Left lung (tissue), 10 donors: Measurements from ENCODE around the gene TMUB2. TPM values are rescaled to one million over a fixed set of nuclear protein-coding genes. Genes with fewer than 3 reads are reported as not detected.

ENCODE experiments used
- ATAC-seq: fragments of 200-7000 bp; cut with Tn5 transposase; one replicate; pipeline ENCODE4 v1.9.1; 2020; ENCODE audit warnings: moderate library complexity
- DNase-seq, 4 donors: peaks; one replicate each; pipeline ENCODE4 v3.0.0-alpha.2; 2013 to 2020
- H3K27ac ChIP-seq, 2 donors: fragments of 200-600 bp; sonication (generic) in 1 of 2; one replicate each; pipeline versions ENCODE4 v1.5.0 to v1.8.0; 2020 to 2021
- H3K27me3 ChIP-seq, 2 donors: fragments of 200-600 bp; sonication (generic) in 1 of 2; one replicate each; pipeline versions ENCODE4 v1.5.0 to v1.8.0; 2020 to 2021
- H3K36me3 ChIP-seq, 2 donors: fragments of 200-600 bp; sonication (generic) in 1 of 2; one replicate each; pipeline versions ENCODE4 v1.5.0 to v1.8.0; 2020 to 2021
- H3K4me1 ChIP-seq, 2 donors: fragments of 200-600 bp; one replicate each; pipeline ENCODE4 v1.8.0; 2021
- H3K4me3 ChIP-seq, 2 donors: fragments of 200-600 bp; sonication (generic) in 1 of 2; one replicate each; pipeline versions ENCODE4 v1.5.0 to v1.8.0; 2020 to 2021; ENCODE audit warnings: mild to moderate bottlenecking in 1 of 2
- H3K9me3 ChIP-seq, 2 donors: fragments of 200-600 bp; sonication (generic) in 1 of 2; one replicate each; pipeline versions ENCODE4 v1.5.0 to v1.8.0; 2020 to 2021
- CTCF ChIP-seq, 2 donors: fragments of 200-600 bp; sonication (generic) in 1 of 2; IDR thresholded peaks; one replicate each; pipeline versions ENCODE4 v1.5.0 to v1.8.0; 2021; ENCODE audit warnings: antibody characterized with exemption in 2 of 2
- intact Hi-C, 2 donors: fragments of 100-400 bp; cut with DNase I; formaldehyde crosslinking; loops; one replicate each; pipeline versions ENCODE4 v1.11.2 to v1.14.2; 2022
- polyA plus RNA-seq, 6 donors: library from polyadenylated mRNA; unstranded; fragments of 120-200 nt; gene quantifications; one replicate each; pipeline ENCODE4 v1.2.1, GENCODE V29; 2013; ENCODE audit not compliant: insufficient read length in 6 of 6
- total RNA-seq, 2 donors: library from RNA; stranded (reverse); fragmentation: NEBNext Ultra II Directional; extraction: Animal tissue kit (Norgen Biotek cat#: 25700); gene quantifications; one replicate each; pipeline ENCODE4 v1.2.1, GENCODE V29; 2021
- donor health status: DM: no; HTN: yes; CAD: no.
- donor health status: DM: no; HTN: no; CAD: no.

Gene TMUB2
- total and polyA plus RNA-seq, 8 donors: 33.6 to 56.7 (median 52.1) TPM

- Histone ChIP-seq H3K4me3 (no peak overlapping the region), H3K36me3 (peaks cover 0 to 60% of the 10 kb centered on the region in 2 donors), H3K27me3 (no peaks in the 10 kb centered on the region), H3K4me1 (peaks cover 16 to 34% of the 10 kb centered on the region in 2 donors), H3K27ac (no peak overlapping the region), H3K9me3 (no peaks in the 10 kb centered on the region)
- ATAC-seq: no peak
- no peak for TF ChIP-seq CTCF (IDR thresholded peaks at IDR 0.05)
- intact Hi-C loops: loop anchor here in 1 of 2 donors (10.0 kb wide), 1 partner anchor 109 kb away; the partner anchor contains the start of gene SLC25A39
- no peak for DNase-seq
Measured at GRCh38 chr17:44216173-44216572, 29.4 kb downstream of the TMUB2 start.

- no peak for ATAC-seq
- H3K4me3 ChIP-seq: no peak overlapping the region
- H3K36me3 ChIP-seq: peaks cover 0 to 54% of the 10 kb centered on the region in 2 donors
- no peaks in the 10 kb centered on the region for H3K27me3 ChIP-seq
- intact Hi-C loops: loop anchor here in 1 of 2 donors (10.0 kb wide), 1 partner anchor 108 kb away; the partner anchor contains the start of gene SLC25A39
- DNase-seq: no peak
- H3K4me1 ChIP-seq: peaks cover 16 to 34% of the 10 kb centered on the region in 2 donors
- no peaks in the 10 kb centered on the region for H3K9me3 ChIP-seq
- TF ChIP-seq CTCF (IDR thresholded peaks at IDR 0.05): no peak
- no peak overlapping the region for H3K27ac ChIP-seq
Measured at GRCh38 chr17:44216694-44217093, 29.9 kb downstream of the TMUB2 start.

GRCh38 chr17:44217738-44218343 lies 31.1 kb downstream of the TMUB2 start:
- DNase-seq (no peak), ATAC-seq (no peak)
- Histone ChIP-seq H3K4me3 (peak overlapping the region; percentile 67 to 80), H3K27ac (peak overlapping the region; percentile 33 to 96), H3K9me3 (no peaks in the 10 kb centered on the region), H3K36me3 (peaks cover 0 to 44% of the 10 kb centered on the region in 2 donors), H3K4me1 (peaks cover 22 to 46% of the 10 kb centered on the region in 2 donors), H3K27me3 (no peaks in the 10 kb centered on the region)
- no peak for TF ChIP-seq CTCF (IDR thresholded peaks at IDR 0.05)
- intact Hi-C loops: loop anchor here in 1 of 2 donors (10.0 kb wide), 1 partner anchor 107 kb away; the partner anchor contains the start of gene SLC25A39

- Histone ChIP-seq H3K9me3 (no peaks in the 10 kb centered on the region), H3K36me3 (peaks cover 0 to 39% of the 10 kb centered on the region in 2 donors), H3K4me1 (peaks cover 24 to 52% of the 10 kb centered on the region in 2 donors), H3K27me3 (no peaks in the 10 kb centered on the region), H3K4me3 (peak overlapping the region; percentile 67 to 80), H3K27ac (peak overlapping the region; percentile 96 to 97)
- intact Hi-C loops: loop anchor here in 1 of 2 donors (10.0 kb wide), 1 partner anchor 106 kb away; the partner anchor contains the start of gene SLC25A39
- peak; percentile 45 to 78 for TF ChIP-seq CTCF (IDR thresholded peaks at IDR 0.05)
- peak; percentile 75 for ATAC-seq
- DNase-seq: peak; percentile 87 to 97 (median 93)
Measured at GRCh38 chr17:44218344-44219107, 31.8 kb downstream of the TMUB2 start.
